Fibroblast of skin of back (primary cell): Measurements from ENCODE around the gene ENTPD8.

Source experiments
- DNase-seq: peaks from one replicate; pipeline ENCODE4 v3.0.0-alpha.2; 2013

Gene ENTPD8

GRCh38 chr9:137447722-137448601 lies 6.8 kb upstream of the ENTPD8 start:
- DNase-seq = no peak

- DNase-seq = peak; percentile 40
Measured at GRCh38 chr9:137446851-137447471, 5.8 kb upstream of the ENTPD8 start.

GRCh38 chr9:137445930-137446431 lies 4.8 kb upstream of the ENTPD8 start:
- no peak for DNase-seq

- peak; percentile 77 for DNase-seq
Measured at GRCh38 chr9:137445275-137445807, 4.2 kb upstream of the ENTPD8 start.

GRCh38 chr9:137444106-137444790 lies 3.1 kb upstream of the ENTPD8 start:
- no peak for DNase-seq

GRCh38 chr9:137441935-137442321 lies 771 bp upstream of the ENTPD8 start:
- DNase-seq = no peak

- DNase-seq = no peak
Measured at GRCh38 chr9:137439158-137439714, 1.9 kb downstream of the ENTPD8 start.

- no peak for DNase-seq
Measured at GRCh38 chr9:137438591-137439157, 2.5 kb downstream of the ENTPD8 start.

- no peak for DNase-seq
Measured at GRCh38 chr9:137437691-137438590, 3.2 kb downstream of the ENTPD8 start.

GRCh38 chr9:137436761-137437600 lies 4.2 kb downstream of the ENTPD8 start:
- DNase-seq = no peak

- peak; percentile 43 for DNase-seq
Measured at GRCh38 chr9:137435980-137436760, 5.0 kb downstream of the ENTPD8 start.

GRCh38 chr9:137435381-137435891 lies 5.7 kb downstream of the ENTPD8 start:
- DNase-seq = no peak

- no peak for DNase-seq
Measured at GRCh38 chr9:137434498-137435380, 6.4 kb downstream of the ENTPD8 start.

GRCh38 chr9:137433916-137434431 lies 7.2 kb downstream of the ENTPD8 start:
- no peak for DNase-seq

- DNase-seq = no peak
Measured at GRCh38 chr9:137433349-137433915, 7.7 kb downstream of the ENTPD8 start.

GRCh38 chr9:137432687-137433348 lies 8.3 kb downstream of the ENTPD8 start:
- no peak for DNase-seq

GRCh38 chr9:137431416-137431931 lies 9.7 kb downstream of the ENTPD8 start:
- DNase-seq = no peak
